Activated CD8-positive, alpha-beta T cell treated with anti-CD3 and anti-CD28 coated beads, Interleukin-2, amount 10 ng/mL, durations not matched to agents 7 days and 5 days (primary cell): ENCODE measurements around the gene PSPH. TPM values are rescaled to one million over a fixed set of nuclear protein-coding genes. Genes with fewer than 3 reads are reported as not detected.
A peak's percentile ranks its signal among the peaks of the same experiment; 100 is the strongest.
"Not testable (repeated sequence)": the region's sequence is repeated elsewhere in the genome, so short reads cannot be mapped to it uniquely, and the experiment has no call there.

Source experiments
- ATAC-seq: fragments of 150-1000 bp; cut with Tn5 transposase; one replicate; pipeline ENCODE4 v1.10.0; 2021; ENCODE audit warnings: moderate library complexity
- CTCF ChIA-PET: fragments of 350-600 bp; sonication (Branson Sonifier 250); formaldehyde crosslinking; loops from one replicate; lab custom pipeline; 2021; ENCODE audit warnings: antibody characterized with exemption; lab: Charles Lee
- POLR2A ChIA-PET: fragments of 350-600 bp; sonication (Branson Sonifier 250); formaldehyde crosslinking; loops from one replicate; lab custom pipeline; 2021; ENCODE audit warnings: antibody characterized with exemption; lab: Charles Lee
- DNase-seq: peaks from one replicate; pipeline ENCODE4 v3.0.0-alpha.2; 2020
- H3K27ac Mint-ChIP-seq: one replicate; pipeline ENCODE4 v1.8.0; 2021; ENCODE audit warnings: mild to moderate bottlenecking, mixed read lengths
- H3K27me3 Mint-ChIP-seq: one replicate; pipeline ENCODE4 v1.8.0; 2021; ENCODE audit warnings: low read depth, mixed read lengths
- H3K36me3 Mint-ChIP-seq: one replicate; pipeline ENCODE4 v1.8.0; 2021; ENCODE audit warnings: low read depth, mixed read lengths
- H3K4me1 Mint-ChIP-seq: one replicate; pipeline ENCODE4 v1.8.0; 2021; ENCODE audit warnings: low read depth, mixed read lengths
- H3K4me3 Mint-ChIP-seq: one replicate; pipeline ENCODE4 v1.8.0; 2021; ENCODE audit warnings: mild to moderate bottlenecking, mixed read lengths
- H3K9me3 Mint-ChIP-seq: one replicate; pipeline ENCODE4 v1.8.0; 2022; ENCODE audit warnings: mixed read lengths; ENCODE audit not compliant: insufficient read depth
- total RNA-seq, 2 experiments: library from RNA; stranded (reverse); gene quantifications; one replicate each; pipeline ENCODE4 v1.2.3, GENCODE V29; 2021

Gene PSPH
- total RNA-seq, 2 experiments from 2014 or later: 14.6 to 16.8 TPM

DNA sequence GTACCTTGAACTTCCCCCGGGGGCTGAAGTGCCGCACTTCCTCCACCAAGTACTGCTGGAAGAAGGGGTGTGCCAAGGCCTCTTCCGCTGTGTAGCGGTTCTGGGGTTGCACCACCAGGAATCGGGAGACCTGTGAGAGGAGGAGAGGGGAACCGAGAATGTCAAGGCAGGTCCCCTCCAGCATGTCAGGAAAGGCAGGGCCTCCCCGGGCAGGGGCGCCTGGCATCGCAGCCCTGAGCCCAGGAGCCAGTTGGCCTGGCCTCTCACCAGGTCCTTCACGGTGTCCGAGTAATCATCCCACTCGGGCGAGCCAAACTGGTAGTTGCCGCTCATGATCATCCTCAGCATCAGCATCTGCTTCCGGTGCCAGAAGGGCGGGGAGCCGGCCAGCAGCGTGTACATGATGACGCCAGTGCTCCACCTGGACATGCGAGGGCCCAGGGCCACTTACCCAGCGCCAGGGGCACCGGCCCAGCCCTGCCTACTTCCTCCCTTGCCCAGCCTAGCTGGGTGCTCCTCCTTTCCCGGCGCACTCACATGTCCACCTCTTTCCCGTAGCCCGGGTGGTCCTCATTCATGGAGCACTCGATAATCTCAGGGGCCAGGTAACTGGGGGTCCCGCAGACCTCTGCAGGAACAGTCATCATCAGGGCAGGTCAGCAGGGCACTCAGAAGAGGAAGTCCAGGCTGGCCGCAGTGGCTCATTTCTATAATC lies 30.5 kb upstream of the PSPH start:
- no peak overlapping the region for H3K4me3 Mint-ChIP-seq
- POLR2A ChIA-PET: no interaction called here

DNA sequence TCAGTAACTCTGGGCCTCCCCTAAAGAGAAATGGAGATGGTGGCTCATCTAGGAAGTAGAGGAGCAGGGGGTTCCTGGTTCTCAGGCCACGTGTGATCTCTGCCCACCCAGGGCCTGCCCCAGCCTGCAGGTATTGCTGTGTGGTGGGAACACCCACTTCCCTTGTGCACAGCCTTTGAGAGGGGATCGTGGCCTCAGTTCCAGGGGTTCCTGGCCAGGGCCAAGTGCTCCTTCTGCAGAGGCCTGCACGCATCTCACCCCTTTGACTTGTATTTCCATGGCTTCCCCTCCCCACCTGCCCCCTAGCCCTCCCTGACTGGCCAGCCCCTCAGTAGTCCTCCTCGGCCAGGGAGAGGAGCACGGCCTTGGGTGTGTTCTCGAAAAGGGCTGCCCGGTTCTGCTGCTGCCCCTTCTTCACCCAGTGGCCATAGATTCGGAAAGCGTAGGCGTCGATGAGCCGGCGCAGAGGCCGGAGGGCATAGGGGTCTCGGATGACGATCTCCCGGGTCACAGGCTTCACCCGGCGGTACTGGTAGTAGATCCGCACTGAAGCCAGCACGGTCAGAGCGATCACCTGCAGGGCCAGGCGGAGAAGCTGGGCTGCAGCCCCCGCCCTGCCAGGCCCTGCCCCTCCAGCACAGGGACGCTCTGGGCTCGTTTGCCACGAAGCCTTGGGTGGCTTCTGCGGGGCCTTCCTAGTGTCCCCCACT lies 29.6 kb upstream of the PSPH start:
- ATAC-seq, H3K27me3 Mint-ChIP-seq, H3K4me3 Mint-ChIP-seq, H3K4me1 Mint-ChIP-seq, DNase-seq, H3K9me3 Mint-ChIP-seq, CTCF ChIA-PET, POLR2A ChIA-PET: not testable (repeated sequence)
- peaks cover 32% of the 10 kb centered on the region for H3K36me3 Mint-ChIP-seq
- H3K27ac Mint-ChIP-seq: peak overlapping the region; percentile 25

More for the DNA sequence above, 30.5 kb upstream of the PSPH start:
- CTCF ChIA-PET: no interaction called here
- no peak for ATAC-seq
- Mint-ChIP-seq H3K36me3 (peaks cover 26% of the 10 kb centered on the region), H3K27me3 (no peaks in the 10 kb centered on the region), H3K27ac (no peak overlapping the region), H3K9me3 (no peaks in the 10 kb centered on the region), H3K4me1 (no peaks in the 10 kb centered on the region)
- DNase-seq: no peak

DNA sequence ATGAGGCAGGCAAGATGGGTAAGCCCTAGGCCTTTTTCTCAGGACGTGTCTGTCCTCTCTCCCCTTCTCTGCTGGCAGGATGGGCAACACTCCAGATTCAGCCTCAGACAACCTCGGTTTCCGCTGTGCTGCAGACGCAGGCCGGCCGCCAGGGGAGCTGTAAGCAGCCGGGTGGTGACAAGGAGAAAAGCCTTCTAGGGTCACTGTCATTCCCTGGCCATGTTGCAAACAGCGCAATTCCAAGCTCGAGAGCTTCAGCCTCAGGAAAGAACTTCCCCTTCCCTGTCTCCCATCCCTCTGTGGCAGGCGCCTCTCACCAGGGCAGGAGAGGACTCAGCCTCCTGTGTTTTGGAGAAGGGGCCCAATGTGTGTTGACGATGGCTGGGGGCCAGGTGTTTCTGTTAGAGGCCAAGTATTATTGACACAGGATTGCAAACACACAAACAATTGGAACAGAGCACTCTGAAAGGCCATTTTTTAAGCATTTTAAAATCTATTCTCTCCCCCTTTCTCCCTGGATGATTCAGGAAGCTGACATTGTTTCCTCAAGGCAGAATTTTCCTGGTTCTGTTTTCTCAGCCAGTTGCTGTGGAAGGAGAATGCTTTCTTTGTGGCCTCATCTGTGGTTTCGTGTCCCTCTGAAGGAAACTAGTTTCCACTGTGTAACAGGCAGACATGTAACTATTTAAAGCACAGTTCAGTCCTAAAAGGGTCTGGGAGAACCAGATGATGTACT lies 28.4 kb upstream of the PSPH start:
- H3K27ac Mint-ChIP-seq: no peak overlapping the region
- POLR2A ChIA-PET: no interaction called here
- ATAC-seq: no peak
- H3K9me3 Mint-ChIP-seq: no peaks in the 10 kb centered on the region
- no peak for DNase-seq
- H3K4me3 Mint-ChIP-seq: no peak overlapping the region
- CTCF ChIA-PET: interaction anchor here (1.2 to 1.4 kb wide), 2 partner anchors 14 to 29 kb away, joined by 3 read pairs; partner anchors contain the start of gene PSPH
- H3K4me1 Mint-ChIP-seq: no peaks in the 10 kb centered on the region
- H3K27me3 Mint-ChIP-seq: no peaks in the 10 kb centered on the region
- peaks cover 35% of the 10 kb centered on the region for H3K36me3 Mint-ChIP-seq

DNA sequence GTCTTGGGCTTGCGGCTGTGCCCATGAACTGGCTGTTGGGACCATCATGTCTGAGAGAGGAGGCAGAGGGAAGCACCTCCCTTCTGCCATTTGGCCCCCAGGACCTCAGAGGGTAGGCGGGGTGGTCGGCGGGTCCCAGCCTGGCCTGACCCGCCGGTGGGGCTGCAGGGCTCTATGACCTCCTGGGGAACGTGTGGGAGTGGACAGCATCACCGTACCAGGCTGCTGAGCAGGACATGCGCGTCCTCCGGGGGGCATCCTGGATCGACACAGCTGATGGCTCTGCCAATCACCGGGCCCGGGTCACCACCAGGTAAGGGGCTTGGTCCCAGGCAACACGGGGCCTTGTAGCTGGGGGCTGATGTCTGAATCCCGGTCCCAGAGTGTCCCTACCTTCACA lies 27.0 kb upstream of the PSPH start:
- ChIA-PET POLR2A (interaction anchor here (0.6 to 1.2 kb wide), 2 partner anchors 13 to 171 kb away, joined by 4 to 5 read pairs; partner anchors contain the start of gene SUMF2), CTCF (no interaction called here)
- Mint-ChIP-seq H3K27me3 (no peaks in the 10 kb centered on the region), H3K4me3 (no peak overlapping the region), H3K9me3 (no peaks in the 10 kb centered on the region), H3K27ac (no peak overlapping the region), H3K4me1 (peaks cover 5% of the 10 kb centered on the region), H3K36me3 (peaks cover 40% of the 10 kb centered on the region)
- DNase-seq (no peak), ATAC-seq (no peak)

DNA sequence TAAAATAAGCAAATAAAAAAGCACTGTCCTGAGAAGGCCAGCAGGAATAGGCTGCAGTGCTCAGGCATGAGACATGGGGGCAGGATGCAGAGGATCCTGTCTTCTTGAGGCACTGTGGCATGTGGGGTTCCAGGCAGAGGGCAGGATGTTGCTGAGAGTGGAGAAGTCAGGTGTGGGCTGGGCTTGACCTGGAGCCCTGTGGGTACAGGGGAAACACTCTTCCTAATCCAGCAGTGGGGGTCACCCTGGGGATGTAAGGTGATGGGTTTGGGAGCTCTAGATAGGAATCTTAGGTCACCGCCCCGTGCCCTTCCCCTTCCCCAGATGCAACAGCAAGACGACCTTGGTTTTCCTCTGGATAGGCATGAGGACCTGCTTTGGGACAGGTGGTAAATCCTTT lies 26.4 kb upstream of the PSPH start:
- no peak for ATAC-seq
- H3K27ac Mint-ChIP-seq: no peak overlapping the region
- ChIA-PET CTCF (no interaction called here), POLR2A (interaction anchor here (0.6 to 1.2 kb wide), 2 partner anchors 13 to 171 kb away, joined by 4 to 5 read pairs; partner anchors contain the start of gene SUMF2)
- no peaks in the 10 kb centered on the region for H3K27me3 Mint-ChIP-seq
- H3K36me3 Mint-ChIP-seq: peaks cover 45% of the 10 kb centered on the region
- DNase-seq: no peak
- no peaks in the 10 kb centered on the region for H3K9me3 Mint-ChIP-seq
- H3K4me1 Mint-ChIP-seq: peaks cover 5% of the 10 kb centered on the region
- H3K4me3 Mint-ChIP-seq: no peak overlapping the region

DNA sequence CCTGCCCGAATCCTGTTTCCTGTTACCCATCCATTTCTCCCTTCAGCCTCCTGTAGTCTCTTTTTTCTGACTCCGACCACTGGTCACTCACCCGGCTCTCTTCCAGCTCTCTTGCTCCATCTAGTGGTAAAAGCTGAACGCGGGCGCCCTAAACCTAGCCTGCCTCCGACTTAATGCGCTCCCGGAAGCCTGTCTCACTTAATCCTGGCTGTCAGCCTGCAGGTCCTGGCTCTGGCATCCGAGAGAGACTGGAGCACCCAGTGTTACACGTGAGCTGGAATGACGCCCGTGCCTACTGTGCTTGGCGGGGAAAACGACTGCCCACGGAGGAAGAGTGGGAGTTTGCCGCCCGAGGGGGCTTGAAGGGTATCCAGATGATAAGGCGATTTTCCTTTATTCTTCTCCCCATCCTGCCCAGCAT lies 23.1 kb upstream of the PSPH start:
- H3K36me3 Mint-ChIP-seq: peaks cover 40% of the 10 kb centered on the region
- DNase-seq (peak; percentile 70), ATAC-seq (peak; percentile 90)
- POLR2A ChIA-PET: interaction anchor here (0.7 kb wide), 1 partner anchor 423 kb away, joined by 3 read pairs; no protein-coding TSS in a partner anchor
- H3K27me3 Mint-ChIP-seq: no peaks in the 10 kb centered on the region
- peaks cover 5% of the 10 kb centered on the region for H3K4me1 Mint-ChIP-seq
- peak overlapping the region; percentile 50 for H3K27ac Mint-ChIP-seq
- CTCF ChIA-PET: interaction anchor here (0.6 to 3.2 kb wide), 19 partner anchors 10 to 433 kb away, joined by 3 to 26 read pairs (median 6); partner anchors contain the start of genes CCT6A, CHCHD2, PSPH and SUMF2
- H3K4me3 Mint-ChIP-seq: no peak overlapping the region
- no peaks in the 10 kb centered on the region for H3K9me3 Mint-ChIP-seq

DNA sequence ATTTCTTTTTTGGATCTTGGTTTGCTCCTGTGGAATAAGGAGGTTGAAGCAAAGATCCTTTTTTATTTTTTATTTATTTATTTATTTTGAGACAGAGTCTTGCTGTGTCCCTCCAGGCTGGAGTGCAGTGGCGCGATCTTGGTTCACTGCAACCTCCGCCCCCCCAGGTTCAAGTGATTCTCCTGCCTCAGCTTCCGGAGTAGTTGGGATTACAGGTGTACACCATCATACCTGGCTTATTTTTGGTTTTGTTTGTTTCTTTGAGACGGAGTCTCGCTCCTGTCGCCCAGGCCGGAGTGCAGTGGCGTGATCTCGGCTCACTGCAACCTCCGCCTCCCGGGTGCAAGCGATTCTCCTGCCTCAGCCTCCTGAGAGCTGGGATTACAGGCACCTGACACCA lies 15.1 kb upstream of the PSPH start:
- ChIA-PET POLR2A (interaction anchor here (0.6 to 3.9 kb wide), 3 partner anchors 13 to 102 kb away, joined by 3 to 27 read pairs (median 13); partner anchors contain the start of genes CCT6A and PSPH), CTCF (interaction anchor here (2.6 kb wide), 1 partner anchor 15 kb away, joined by 9 read pairs; the partner anchor contains the start of genes CCT6A and PSPH)
- not testable (repeated sequence) for H3K27ac Mint-ChIP-seq, H3K9me3 Mint-ChIP-seq, ATAC-seq, H3K4me3 Mint-ChIP-seq, DNase-seq, H3K27me3 Mint-ChIP-seq
- Mint-ChIP-seq H3K4me1 (peaks cover 28% of the 10 kb centered on the region), H3K36me3 (peaks cover 45% of the 10 kb centered on the region)

DNA sequence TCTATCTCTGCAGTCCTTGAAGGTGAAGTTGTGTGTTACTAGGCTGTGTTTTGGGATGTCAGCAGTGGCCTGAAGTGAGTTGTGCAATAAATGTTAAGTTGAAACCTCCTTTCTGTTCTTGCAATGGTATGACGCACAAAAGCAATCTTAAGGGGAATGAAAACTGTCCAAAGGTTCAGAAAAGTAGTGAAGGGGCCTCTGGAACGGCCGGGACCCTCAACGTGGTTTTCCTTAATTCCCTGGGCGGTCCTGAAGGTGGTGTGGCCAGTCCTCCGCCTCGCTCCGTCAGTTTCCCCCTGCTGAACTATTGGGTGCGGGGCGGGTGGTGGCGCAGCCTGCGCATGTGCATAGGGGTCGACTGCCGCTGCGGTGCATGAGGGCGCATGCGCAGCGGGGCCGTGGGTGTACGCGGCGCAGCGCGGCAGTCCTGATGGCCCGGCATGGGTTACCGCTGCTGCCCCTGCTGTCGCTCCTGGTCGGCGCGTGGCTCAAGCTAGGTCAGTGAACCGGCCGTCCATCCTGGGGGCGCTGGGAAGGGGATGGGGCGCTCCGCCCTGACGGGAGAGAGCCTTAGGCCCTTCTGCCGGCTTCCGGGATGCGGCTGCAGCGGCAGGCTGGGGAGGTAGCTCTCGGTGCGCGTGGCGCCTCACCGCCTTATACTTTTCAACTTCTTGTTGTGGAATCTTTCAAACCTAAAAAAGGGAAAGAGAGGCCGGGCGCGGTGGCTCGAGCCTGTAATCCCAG lies 12.8 kb upstream of the PSPH start, which contains the start of gene SUMF2:
Gene SUMF2 (plus strand): TSS at position 405 of the 744 bp plus-strand sequence. CDS start 26 bp downstream, at position 431.
- ATAC-seq: peak; percentile 93
- Mint-ChIP-seq H3K4me3 (peak within 1 kb of the TSS; percentile 91), H3K9me3 (no peaks in the 10 kb centered on the region), H3K36me3 (peaks cover 57% of the 10 kb centered on the region), H3K4me1 (peaks cover 38% of the 10 kb centered on the region), H3K27ac (peak within 1 kb of the TSS; percentile 95), H3K27me3 (no peaks in the 10 kb centered on the region)
- POLR2A ChIA-PET: interaction anchor here (0.6 to 3.9 kb wide), 6 partner anchors 10 to 42 kb away, joined by 3 to 29 read pairs (median 9); partner anchors contain the start of genes CCT6A, CHCHD2 and PSPH
- DNase-seq: peak; percentile 88
- CTCF ChIA-PET: interaction anchor here (1.0 to 2.9 kb wide), 5 partner anchors 10 to 423 kb away, joined by 4 to 26 read pairs (median 5); partner anchors contain the start of genes CCT6A, NIPSNAP2 and PSPH

DNA sequence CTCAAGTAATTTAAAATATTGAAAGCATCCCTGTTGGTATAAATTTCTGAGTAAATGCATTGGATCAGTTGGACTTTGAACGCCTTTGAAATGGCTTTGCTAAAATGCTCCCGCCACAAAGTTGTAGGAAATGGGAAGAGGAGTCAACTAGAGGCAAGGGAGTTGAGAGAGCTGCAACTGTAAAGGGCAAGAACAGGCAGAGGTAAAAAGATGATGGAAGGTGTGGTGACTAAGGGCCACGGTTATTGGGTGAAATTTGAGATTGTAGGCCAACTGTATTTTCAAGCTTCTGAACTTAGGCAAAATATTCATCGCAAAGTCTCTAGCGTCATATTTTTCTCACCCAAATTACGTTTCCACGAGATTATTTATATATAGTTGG lies 12.2 kb upstream of the PSPH start:
- CTCF ChIA-PET: interaction anchor here (2.9 kb wide), 1 partner anchor 10 kb away, joined by 26 read pairs; no protein-coding TSS in a partner anchor
- Mint-ChIP-seq H3K27ac (peak overlapping the region; percentile 95), H3K4me3 (peak overlapping the region; percentile 91), H3K9me3 (no peaks in the 10 kb centered on the region), H3K27me3 (no peaks in the 10 kb centered on the region), H3K36me3 (peaks cover 58% of the 10 kb centered on the region), H3K4me1 (peaks cover 39% of the 10 kb centered on the region)
- POLR2A ChIA-PET: interaction anchor here (2.9 to 3.9 kb wide), 3 partner anchors 10 to 42 kb away, joined by 13 to 29 read pairs (median 27); partner anchors contain the start of genes CCT6A, CHCHD2 and PSPH
- no peak for ATAC-seq
- no peak for DNase-seq

DNA sequence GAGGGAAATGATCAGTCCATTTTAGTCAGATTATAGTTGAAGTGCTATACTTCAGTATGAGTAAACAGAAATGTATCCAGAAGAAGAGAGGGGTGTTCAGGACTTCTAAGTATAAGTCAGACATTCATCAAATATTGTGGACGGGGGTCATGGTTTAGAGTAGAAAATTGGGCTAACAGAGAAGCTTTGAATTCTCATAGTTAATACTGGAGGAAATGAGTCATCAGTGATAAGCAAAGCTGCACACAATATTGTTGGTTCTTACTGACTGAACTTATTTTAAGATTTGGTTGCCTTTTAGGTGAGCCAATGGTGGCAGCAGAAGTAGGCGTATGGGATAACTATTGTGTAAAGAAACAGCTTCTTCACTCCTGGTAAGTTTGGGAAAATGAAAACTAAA lies 11.1 kb upstream of the PSPH start:
- Mint-ChIP-seq H3K27ac (peak overlapping the region; percentile 74), H3K27me3 (no peaks in the 10 kb centered on the region), H3K36me3 (peaks cover 64% of the 10 kb centered on the region), H3K9me3 (no peaks in the 10 kb centered on the region), H3K4me1 (peaks cover 45% of the 10 kb centered on the region), H3K4me3 (no peak overlapping the region)
- CTCF ChIA-PET: interaction anchor here (0.7 to 1.2 kb wide), 2 partner anchors 12 to 43 kb away, joined by 3 to 5 read pairs; no protein-coding TSS in a partner anchor
- POLR2A ChIA-PET: interaction anchor here (0.6 to 3.9 kb wide), 3 partner anchors 8 to 147 kb away, joined by 3 to 27 read pairs (median 3); partner anchors contain the start of genes CCT6A and PSPH
- ATAC-seq (no peak), DNase-seq (no peak)
